ENCODE data around the gene SYNGR2.

Gene SYNGR2, protein sequence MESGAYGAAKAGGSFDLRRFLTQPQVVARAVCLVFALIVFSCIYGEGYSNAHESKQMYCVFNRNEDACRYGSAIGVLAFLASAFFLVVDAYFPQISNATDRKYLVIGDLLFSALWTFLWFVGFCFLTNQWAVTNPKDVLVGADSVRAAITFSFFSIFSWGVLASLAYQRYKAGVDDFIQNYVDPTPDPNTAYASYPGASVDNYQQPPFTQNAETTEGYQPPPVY

DNA sequence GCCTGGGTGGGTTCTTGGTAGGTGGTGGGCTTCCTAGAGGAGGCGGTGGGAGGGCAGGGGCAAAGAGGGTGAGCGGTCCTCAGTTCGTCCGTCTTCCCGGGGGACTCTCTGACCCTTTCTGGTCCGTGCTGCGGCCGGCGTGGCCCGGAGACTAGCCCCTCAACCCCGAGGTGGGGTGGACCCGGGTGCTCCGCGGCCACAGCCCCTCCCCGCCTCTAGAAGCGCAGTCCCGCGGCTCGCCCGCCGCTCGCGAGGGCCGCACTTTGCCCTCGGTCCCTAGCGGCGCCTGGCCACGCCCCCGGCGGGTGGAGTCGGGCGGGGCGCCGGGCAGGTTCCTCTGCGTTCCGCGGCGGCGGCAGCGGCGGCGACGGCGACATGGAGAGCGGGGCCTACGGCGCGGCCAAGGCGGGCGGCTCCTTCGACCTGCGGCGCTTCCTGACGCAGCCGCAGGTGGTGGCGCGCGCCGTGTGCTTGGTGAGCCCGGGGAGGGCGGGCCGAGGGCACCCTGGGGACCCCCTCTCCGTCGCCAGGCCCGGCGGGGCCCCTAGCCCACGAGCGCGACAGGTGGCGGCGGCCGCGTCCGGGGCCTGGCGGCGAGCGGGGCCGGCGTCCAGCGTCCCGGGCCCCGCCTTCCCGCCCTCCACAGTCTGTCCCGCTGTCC lies at the start of gene SYNGR2:
SYNGR2 (plus strand) TSS at position 340 of the 661 bp plus-strand sequence; CDS start at position 376, 36 bp downstream.
- DNase-seq, result peak; percentile 47

DNA sequence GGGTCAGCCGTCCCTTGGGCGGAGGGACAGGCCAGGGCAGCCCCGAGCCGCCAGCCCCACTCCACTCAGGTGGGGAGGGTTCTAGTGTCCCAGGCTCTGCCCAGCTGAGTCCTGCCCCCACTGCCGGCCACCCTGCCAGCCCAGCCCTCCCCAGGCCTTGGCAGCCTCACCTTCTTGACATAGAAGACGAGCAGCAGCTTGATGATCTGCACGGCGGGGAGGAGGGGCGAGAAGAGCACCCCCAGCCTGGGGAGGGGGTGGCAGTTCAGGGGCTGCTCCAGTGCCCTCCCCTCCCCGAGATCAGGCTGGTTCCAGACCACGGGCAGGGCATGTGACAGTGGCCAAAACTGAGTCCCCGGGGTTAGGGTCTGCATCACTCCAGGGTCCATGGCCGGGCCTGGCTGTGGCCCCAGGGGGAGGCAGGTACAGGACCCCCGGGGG lies 49.6 kb upstream of the SYNGR2 start:
- no peak for DNase-seq

DNA sequence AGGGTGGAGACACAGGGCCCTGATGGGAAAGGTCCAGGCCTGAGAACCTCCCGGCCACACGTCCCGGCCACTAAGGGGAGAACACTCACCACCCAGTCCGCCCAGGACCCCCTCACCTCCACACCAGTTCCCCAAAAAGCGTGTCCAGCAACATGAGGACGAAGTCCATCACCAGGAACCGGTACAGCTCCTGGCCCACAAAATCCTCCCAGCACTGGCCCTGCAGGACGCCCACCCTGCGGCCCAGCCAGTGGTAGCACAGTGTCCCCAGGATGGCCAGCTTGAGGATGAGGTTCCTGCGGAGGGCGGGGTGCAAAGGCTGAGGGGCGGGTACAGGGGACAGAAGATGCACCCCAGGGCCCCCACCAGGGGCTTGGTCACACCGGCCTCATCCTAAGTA lies 47.8 kb upstream of the SYNGR2 start:
- no peak for DNase-seq

DNA sequence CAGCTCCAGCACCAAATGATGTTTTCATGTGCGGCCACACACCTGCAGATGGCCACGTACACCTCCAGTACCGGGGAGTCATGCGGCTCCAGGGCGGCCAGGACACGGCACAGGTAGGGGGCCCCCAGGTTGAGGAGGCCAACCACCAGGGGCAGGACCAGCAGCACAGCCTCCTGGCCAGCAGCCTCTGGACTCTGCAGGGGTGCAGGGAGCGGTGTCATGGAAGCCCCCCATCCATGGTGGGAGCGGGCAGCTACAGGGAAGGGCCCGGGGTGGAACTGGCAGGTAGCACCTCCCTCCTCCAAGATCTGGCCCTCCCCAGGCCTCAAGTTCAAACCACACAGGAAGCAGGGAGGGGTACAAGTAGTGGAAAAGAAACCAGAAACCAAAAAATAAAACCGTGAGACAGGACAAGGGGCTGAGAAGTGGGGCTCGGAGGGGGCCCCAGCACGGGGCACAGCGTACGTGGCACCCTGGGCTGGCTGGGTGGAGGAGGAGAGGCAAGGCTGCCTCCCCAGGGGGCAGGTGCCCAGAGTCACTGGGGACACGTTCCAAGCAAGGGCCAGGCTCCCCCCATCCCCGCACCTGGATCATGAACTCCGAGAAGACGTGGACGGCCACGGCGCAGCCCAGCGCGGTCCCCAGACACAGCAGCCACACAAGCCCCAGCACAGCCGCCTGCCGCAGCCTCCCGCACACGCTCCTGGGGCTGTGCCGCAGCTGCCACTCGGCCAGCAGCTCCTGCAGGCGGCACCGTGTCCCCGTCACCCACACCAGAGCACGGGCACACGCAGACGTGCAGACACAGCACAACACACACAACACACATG lies 47.2 kb upstream of the SYNGR2 start:
- DNase-seq, result no peak

DNA sequence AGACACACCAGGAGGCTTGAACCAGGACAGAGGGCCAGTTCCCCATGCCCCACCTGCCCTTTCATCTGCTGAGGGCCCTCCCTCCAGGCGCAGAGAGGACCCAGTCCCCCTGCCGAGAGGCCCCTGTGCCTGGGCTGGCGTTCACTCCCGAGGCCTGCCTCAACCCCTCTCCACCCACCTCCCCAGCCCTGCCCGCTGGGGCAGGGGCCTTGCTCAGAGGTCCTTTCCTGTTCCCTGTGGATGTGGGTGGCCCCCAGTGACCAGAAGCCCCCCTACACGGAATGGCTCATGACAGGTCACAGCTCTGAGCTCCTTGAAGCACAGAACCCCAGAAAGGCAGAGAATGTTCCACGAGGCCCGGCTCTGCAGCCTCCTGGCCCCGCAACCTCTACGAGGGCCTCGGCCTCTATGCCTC lies 46.6 kb upstream of the SYNGR2 start:
- DNase-seq, result no peak

DNA sequence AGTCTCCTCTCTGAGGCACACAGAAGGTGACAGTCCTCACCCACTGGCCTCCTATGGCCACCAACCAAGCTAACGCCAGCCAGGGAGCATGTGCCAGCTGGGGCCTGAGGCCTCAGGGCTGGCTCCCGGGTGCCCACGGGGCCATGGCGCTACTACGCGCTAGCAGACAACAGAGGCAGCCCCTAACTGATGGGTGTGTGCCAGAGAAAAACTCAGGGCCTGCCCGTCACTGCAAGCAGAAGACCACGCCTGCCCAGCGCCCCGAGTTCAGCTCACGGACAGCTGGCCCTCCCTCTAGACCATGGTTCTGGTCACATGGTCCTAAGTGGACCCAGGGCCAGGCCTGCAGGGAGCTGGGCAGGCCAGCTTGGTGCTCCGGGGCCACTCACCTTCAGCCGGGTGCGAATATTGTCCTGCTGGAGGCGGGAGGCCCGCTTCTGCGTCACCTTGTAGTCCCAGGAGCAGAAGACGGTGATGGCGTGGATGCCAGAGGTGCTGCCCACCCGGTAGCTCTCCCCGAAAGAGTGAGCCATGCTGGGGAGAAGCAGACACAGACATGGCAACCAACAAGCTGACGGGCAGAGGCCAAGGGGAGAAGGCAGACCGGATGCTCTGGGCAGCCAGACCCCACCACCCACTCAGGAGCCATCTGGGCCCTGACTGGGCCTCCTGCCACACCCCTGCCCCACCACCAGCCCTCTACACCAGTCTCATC lies 46.0 kb upstream of the SYNGR2 start:
- DNase-seq, result no peak

DNA sequence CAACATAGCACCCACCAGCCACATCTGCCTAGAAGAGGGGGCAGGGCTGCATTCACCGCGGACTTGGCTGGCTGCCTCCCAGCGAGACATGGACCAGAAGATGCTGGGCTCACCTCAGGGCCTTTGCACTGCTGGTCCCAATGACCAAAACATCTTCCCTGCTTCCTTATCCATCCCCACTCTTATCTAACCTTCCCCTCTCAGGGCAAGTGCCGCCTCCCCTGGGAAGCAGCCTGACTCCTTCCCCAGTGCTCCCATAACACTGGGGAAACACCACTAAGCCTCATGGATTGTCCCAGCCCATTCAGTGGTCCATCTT lies 45.5 kb upstream of the SYNGR2 start:
- DNase-seq, result no peak

DNA sequence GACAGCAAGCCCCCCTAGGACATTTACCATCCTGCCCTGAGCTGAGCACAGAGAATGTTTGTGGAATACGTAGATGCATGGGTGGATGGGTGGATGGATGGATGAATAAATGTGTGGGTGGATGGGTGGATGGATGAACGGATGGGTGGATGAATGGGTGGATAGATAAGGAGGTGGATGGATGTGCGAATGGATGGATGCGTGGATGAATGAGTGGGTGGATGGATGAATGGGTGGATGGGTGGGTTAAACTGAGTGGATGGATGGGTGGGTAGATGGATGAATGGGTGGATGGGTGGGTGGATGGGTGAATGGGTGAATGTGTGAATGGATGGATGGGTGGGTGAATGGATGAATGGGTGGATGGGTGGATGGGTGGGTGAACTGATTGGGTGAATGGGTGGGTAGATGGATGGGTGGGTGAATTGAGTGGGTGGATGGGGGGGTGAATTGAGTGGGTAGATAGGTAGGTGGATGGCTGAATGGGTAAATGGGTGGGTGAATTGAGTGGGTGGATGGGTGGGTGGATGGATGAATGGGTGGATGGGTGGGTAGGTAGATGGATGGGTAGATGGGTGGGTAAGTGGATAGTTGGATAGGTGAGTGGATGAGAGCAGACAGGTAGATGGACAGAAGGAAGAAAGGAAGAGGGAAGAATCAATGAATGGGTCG lies 45.0 kb upstream of the SYNGR2 start:
- no peak for DNase-seq

DNA sequence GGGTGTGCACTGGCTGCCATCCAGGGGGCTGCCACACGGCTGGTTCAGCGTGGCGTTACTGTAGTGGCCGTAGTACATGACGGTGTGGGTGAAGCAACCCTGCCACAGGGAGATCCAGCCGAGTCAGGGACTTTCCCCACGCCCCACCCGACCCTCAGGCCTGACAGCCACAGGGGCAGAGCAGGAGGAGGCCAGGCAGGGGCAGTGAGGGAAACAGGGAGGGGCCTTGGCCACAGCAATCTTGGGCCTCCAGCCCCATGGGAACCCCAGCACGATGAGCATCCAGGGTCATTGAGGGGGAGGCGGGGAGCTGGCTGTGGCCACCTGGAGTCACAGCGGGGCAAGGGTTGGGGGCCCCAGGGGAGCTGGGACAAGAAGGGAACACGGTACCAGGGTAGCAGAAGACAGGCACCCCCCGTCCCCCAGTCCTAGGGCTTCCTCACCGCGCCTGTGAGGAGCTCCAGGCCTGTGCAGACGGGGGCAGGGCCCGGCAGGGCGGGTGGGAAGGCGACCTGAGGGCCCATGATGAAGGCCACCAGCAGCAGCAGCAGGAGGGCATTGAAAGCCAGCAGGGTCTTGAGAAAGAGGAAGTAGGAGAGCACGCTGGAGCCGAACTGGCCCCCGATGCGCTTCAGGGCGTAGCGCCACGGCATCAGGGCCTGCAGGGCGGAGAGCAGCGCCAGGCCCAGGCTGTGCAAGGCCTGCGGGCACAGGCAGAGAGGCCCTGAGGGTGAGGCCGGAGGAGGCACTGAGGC lies 44.1 kb upstream of the SYNGR2 start:
- DNase-seq, result no peak

DNA sequence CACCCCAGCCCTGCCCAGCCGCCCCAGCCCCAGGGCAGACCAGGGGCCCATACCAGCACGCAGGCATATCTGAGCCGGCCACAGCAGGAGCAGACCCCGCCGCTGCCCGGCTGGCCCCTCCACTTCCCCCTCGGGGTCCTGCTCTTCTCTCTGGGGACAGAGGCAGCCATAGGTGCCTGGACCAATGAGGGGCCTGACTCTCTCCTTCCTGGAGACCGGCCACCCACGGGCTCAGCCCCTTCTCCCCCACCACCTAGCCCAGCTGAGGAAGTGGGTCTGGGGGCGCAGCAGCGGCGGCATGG lies 43.6 kb upstream of the SYNGR2 start:
- no peak for DNase-seq

DNA sequence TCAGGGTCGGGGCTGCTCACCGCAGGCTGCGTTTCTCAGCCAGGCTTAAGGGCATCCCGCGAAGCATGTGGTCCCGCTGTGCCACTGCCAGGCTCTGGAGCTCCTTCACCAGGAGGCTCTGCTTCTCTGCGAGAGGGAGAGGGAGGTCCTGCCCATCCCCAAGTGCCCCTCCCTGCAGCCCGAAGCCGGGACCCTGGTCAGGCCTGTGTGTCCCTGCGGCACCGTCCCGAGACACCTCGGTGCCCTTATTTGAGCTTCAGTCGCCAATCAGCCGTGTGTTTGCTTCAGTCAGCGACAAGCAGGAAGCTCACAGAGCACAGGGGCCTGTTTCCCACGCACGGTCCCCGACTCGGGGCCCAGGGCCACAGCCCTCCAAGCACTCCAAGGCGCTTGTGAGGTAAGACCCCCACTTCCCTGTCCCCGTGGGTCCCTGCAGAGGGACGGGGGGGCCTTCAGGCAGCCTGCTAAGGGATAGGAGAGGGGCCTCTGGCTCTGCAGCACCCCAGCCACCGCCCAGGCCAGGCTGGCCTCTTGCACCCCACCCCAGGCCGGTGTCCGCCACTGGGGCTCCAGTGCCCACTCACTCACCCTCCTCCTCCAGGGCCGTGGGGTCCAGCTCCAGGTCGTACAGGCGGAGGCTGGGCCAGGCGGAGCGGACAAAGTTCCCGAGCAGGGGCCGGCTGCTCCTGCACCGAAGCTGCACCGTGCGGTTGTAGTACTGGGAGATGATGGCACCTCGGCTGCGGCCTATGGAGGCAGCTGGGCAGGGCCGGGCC lies 43.1 kb upstream of the SYNGR2 start:
- DNase-seq, result no peak

DNA sequence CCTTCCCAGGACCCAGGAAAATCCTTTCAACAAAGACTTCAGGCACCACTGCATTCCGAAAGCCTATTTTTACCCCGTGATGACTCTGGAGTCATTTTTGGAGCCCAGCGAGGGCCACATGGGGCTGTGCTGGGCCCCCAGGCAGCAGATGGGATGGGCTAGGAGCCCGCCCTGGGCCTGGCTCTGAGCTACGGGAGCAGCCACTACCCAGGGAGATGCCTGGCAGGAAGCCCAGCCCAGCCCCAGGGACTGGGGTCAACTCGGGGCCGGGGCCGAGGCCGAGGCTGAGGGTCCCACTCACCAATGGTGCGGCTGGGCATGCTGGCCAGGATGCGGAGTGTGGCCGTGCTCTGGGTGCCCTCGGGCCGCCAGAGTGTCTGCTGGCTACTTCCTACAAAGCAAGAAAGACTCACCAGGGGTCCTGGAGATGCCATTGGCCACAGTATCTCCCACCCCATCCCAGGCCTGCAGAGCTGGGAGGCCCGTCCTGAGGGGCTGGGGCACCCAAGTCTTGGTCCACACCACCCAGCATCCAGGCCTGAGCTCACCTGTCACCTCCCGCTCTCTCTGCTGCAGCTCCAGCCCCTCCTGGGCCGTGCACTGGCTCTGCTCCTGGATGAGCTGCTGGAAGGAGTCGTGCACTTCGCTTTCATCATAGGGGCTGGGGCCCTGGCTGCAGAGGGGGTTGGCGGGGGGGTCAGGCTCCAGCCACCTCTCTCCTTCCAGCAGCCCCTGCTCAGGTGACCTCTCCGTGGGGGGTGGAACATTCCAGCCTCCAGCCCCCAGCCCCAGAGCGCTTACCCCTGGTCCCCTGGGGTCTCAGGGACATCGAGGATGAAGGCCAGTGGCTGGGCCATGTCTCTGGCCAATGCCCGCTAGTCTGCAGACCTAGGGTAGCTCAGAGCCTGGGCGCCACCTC lies 42.1 kb upstream of the SYNGR2 start:
- DNase-seq, result no peak

DNA sequence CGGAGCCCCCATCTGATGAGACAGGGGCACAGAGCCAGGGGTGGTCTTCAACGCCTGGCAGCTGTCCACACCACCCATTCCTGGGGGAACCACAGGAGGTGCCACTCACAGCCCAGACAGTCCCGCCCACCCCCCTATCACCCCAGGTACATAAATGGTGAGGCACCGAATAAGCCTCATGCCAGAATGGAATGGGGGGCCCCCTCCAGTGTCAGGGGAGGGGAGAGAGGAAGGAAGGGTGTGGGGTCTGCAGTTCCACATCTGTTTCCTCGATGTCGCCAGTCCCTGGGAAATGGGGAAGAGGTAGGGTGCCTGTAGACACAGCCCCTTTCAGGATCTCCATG lies 41.5 kb upstream of the SYNGR2 start:
- DNase-seq, result no peak

DNA sequence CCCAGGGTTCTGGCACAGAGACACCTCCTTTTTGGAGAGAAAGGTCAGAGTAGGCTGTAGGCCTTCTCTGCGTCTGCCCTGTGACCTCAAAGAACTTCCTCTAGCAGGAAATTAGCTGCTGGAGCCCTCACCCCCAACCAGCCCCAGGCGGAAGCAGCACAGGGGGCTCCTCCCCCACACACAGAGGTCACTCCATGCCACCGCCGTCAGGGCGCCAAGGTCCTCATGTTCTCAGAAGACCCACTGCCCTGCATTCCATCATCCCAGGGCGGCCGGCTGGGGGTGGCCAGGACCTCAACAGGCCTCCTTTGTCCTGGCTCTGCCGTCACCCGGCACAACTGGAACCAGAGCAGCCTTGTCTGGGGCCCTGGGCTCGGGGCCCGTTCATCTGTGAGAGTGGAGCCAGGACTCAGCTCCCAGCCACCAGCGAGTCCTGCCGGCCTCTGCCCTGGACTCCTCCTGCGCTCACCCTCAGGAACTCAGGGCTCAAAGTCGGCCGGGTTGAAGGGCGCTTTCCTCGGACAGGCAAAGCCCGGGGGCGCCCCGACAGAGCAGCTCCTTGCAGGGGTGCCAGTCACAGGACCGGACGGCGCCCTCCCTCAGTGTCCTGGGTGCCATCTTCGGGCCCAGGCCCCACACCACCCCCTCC lies 41.0 kb upstream of the SYNGR2 start:
- DNase-seq, result no peak

DNA sequence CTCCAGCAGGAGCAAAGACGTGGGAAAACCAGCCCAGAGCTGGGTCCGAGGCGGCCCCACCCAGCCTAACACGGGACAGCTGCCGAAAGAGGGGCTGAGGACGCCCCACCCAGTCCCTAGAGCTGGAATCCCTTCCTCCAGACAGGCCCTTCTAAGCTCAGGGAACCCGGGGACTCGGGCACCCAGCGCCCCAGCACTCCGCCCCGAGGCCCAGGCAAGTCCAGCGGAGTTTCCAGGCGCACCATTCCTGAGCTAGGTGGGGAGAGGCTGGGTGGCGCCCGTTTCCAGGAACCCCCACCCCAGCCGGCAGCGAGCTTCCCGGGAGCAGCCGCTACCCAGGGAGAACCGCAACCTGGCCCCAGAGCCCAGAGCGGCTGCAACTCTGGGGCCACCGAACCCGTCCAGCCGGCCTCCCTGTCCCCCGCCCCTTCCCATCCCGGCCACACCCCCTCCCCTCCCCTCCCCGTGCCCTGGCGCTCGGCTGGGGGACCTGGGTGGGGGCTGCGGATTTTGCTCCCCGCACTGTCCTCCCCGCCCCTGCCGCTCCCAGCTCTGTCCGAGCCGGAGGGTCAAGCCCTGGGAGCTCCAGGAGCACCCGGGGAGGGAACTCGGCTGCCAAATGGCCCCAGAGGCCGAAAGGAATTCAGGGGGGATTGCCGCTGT lies 40.4 kb upstream of the SYNGR2 start:
- no peak for DNase-seq

DNA sequence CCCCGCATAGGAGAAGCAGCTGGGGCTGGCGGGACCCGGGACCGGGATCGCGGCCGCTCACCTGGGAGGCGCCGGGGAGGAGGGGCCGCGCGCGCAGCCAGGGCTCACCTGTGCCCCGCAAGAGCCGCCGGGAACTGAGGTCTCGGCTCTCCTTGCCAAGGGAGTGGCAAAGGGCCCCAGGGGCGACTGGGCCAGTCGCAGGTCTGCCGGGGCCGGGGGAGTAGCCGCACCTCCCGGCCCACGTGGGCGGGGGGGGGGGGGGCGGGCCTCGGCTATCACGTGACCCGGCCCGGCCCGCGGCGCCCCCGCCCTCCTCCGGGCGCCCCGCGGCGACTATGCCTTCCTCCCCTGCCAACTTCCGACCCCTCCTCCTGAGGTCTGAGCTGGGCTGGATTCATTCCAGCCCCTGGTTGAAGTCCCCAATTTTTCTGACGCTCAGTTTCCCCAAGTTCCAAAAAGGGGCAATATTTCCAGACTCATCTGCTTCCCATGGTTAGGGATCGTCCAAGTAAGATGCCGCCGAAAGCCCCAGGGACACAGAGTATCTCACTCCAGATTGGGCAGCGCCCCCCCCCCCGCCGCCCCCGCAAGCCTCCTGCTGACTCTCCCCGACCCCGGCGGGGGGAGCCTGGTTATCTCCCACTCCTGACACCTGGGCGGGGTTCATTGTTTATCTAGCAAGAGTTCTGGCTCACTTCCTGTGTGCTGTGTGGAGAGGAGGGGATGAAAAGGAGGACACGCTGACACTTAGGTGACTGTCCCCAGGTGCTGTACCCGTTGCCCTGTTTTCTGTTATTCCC lies 39.6 kb upstream of the SYNGR2 start, which contains the start of gene TMC6:
TMC6 (minus strand) TSS at position 205 of the 800 bp plus-strand sequence. CDS start 1,923 bp downstream, outside the sequence.
- DNase-seq, result no peak

DNA sequence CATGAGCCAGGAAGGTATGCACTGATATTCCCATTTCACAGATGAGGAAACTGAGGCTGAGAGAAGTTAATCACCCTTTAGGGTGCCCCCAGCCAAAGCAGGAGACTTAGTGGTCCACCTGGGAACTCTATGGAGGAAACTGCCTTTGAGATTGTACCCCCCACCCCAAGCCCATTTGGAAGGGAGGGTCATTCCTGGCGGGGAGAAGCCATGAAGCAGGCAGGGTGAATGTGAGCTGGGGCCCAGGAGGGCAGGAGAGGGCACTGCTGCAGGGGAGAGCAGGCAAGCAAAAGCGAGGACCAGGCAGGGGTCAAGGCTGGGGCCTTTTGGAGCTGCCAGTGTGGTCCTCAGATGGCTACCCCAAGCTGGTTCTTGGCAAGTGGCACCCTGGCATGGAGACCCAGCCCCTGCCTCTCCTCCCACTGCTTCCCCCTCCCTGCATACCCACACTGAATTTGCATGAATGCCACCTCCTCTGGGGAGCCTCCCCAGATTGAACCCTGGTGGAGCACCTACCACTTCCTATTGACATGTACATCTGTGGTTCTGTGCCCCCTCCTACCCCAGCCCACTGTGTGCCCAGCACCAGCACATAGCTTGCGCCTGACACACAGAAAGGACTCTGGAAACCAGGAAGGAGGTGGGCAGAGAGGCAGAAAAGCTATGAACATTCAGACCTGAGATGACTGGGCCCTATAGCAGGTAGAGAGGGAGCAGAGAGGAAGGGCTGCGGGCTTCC lies 38.9 kb upstream of the SYNGR2 start:
- no peak for DNase-seq

DNA sequence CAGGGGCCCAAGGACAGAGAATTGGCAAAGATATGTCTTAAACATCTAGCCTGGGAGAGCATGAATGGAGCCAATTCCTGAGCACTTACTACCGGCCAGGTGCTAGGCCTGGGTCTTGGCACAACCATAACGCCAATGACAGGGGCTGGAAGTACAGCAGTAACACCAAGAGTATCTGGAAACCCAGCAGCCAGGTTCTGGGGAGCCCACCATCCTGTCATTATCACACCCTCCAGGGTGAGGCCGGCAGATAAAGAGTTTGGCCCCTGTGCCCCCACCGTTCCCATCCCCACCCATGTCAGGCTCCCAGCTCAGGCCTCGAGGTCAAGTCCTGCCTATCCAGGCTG lies 38.3 kb upstream of the SYNGR2 start:
- no peak for DNase-seq

All from HCEC 1CT (cell line).